Stimulated activated naive CD8-positive, alpha-beta T cell treated with anti-CD3 and anti-CD28 coated beads, Interleukin-15, amount 100 ng/mL, for 72 hours (primary cell): ENCODE measurements around the gene FAM20C.
A peak's percentile ranks its signal among the peaks of the same experiment; 100 is the strongest.
"Not testable (repeated sequence)": the region's sequence is repeated elsewhere in the genome, so short reads cannot be mapped to it uniquely, and the experiment has no call there.

Experiments
- ATAC-seq: fragments of 150-1000 bp; cut with Tn5 transposase; 2 replicates; pipeline ENCODE4 v1.10.0; 2021; ENCODE audit warnings: mild to moderate bottlenecking, moderate library complexity
- DNase-seq, 2 donors: peaks; one replicate each; pipeline ENCODE4 v3.0.0; 2021 to 2022
- H3K27ac Mint-ChIP-seq, 2 donors: one replicate each; pipeline ENCODE4 v1.8.0; 2022; ENCODE audit warnings: mild to moderate bottlenecking in 2 of 2, mixed read lengths in 2 of 2, moderate library complexity in 2 of 2
- H3K27me3 Mint-ChIP-seq: one replicate; pipeline ENCODE4 v1.8.0; 2022; ENCODE audit warnings: mixed read lengths
- H3K4me1 Mint-ChIP-seq: one replicate; pipeline ENCODE4 v1.8.0; 2022; ENCODE audit warnings: mild to moderate bottlenecking, mixed read lengths
- H3K4me3 Mint-ChIP-seq, 2 donors: one replicate each; pipeline ENCODE4 v1.8.0; 2022; ENCODE audit warnings: mild to moderate bottlenecking in 2 of 2, mixed read lengths in 2 of 2, moderate library complexity in 1 of 2
- H3K9me3 Mint-ChIP-seq, 2 donors: one replicate each; pipeline ENCODE4 v1.8.0; 2022; ENCODE audit warnings: mixed read lengths in 2 of 2

FAM20C gene

DNA sequence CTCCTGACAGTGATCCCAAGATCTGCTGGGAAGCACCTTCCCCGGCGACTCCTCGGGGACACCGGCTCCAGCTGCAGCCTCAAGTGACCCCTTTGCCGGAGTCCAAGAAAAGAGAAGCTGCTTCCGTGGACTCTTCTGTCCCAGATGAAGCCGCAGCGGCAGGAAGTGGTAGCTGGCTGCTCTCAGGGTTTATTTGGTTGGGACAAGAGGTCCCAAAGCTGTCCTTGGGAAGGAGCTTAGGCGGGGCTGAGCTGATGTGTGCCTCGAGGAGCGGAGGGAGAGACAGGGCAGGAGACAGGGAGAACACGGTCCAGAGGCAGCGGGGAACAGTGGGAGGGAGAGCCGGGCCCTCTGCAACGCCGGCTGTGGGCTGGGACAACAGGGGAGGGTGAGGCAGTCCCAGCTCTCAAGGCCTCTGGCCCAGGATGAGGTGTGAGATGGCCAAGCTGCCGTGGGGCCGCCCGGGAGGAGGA lies 13.1 kb upstream of the FAM20C start:
- H3K4me1 Mint-ChIP-seq: no peaks in the 10 kb centered on the region
- DNase-seq (no peak), ATAC-seq (no peak)
- no peak overlapping the region for H3K4me3 Mint-ChIP-seq
- H3K9me3 Mint-ChIP-seq: no peaks in the 10 kb centered on the region
- H3K27me3 Mint-ChIP-seq: no peaks in the 10 kb centered on the region
- H3K27ac Mint-ChIP-seq: no peak overlapping the region

DNA sequence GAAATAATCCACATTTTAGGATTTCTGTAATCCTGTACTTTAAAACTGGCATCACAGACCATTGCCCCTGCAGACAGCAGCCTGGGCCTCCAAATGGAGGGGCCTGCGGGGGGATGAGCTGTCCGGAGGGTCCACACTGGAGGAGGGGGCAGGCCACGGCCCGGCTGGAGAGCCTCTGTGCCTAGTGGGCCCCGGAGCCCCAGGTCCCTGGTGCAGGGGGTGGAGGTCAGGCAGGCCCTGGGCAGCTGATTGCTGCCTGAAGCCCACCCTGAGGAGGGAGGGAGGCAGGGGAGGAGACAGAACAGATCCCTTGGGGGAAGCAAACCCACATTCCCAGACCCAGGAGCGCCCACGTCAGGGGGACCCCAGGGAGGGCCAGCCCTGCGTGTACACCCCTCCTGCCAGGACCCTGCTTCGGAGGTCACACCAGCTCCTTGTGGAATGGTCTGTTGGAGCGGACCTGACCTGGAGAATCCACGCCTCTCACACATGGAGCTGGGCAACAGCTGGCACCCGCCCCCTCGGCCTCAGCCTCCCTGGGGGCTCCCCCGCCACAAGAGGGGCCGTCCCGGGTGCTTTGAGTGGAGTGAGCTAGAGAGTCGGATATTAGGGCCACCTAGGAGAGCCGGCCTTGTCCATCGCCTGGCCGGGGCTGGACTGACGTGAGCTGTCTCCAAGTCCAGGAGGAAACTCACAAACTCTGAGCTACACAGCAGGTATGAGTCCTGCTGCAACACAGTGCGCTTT lies 12.2 kb upstream of the FAM20C start:
- Mint-ChIP-seq H3K27me3 (no peaks in the 10 kb centered on the region), H3K4me3 (no peak overlapping the region), H3K27ac (no peak overlapping the region), H3K9me3 (no peaks in the 10 kb centered on the region), H3K4me1 (no peaks in the 10 kb centered on the region)
- ATAC-seq (no peak), DNase-seq (no peak)

DNA sequence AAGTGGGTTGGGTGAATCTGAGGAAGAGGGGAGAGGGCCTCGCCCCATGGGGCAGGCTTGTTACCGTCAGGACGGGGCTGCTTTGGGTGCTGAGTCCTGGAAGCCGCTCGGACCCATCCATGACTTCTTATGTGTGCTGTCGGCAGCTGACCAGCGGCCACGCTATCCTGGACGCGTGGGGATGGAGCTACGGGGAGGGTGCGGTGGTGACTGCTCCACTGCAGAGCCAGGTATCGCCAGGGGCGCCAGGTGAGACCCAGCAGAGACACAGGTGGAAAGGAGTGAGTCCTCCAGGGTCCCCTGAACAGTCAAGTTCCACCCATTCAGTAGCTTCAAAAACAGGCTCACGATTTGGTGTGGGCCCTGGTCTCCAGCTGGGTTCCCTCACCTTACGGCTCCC lies 10.6 kb upstream of the FAM20C start:
- no peak for DNase-seq
- no peaks in the 10 kb centered on the region for H3K4me1 Mint-ChIP-seq
- H3K9me3 Mint-ChIP-seq: no peaks in the 10 kb centered on the region
- H3K27ac Mint-ChIP-seq: no peak overlapping the region
- H3K27me3 Mint-ChIP-seq: no peaks in the 10 kb centered on the region
- ATAC-seq: no peak
- no peak overlapping the region for H3K4me3 Mint-ChIP-seq

DNA sequence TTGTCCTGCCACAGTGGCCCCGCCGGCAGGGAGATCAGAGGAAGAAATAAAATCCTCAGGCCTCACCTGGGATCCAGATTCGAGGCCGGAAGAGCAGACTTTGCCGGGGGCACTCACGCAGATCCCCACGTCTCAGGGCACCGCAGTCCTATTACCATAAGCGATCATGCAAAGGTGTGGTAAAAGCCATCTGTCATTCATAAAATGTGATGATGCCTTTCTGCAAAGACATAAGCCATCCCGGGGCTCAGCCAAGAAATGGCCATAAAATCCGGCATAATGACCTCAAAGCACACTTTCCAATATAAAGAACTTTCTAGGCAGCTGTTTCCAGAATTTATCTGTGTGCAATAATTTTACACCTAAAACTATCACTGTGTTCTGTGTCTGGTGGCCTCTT lies 9.9 kb upstream of the FAM20C start:
- not testable (repeated sequence) for H3K4me3 Mint-ChIP-seq, H3K4me1 Mint-ChIP-seq, DNase-seq, H3K27me3 Mint-ChIP-seq, H3K27ac Mint-ChIP-seq, ATAC-seq, H3K9me3 Mint-ChIP-seq

DNA sequence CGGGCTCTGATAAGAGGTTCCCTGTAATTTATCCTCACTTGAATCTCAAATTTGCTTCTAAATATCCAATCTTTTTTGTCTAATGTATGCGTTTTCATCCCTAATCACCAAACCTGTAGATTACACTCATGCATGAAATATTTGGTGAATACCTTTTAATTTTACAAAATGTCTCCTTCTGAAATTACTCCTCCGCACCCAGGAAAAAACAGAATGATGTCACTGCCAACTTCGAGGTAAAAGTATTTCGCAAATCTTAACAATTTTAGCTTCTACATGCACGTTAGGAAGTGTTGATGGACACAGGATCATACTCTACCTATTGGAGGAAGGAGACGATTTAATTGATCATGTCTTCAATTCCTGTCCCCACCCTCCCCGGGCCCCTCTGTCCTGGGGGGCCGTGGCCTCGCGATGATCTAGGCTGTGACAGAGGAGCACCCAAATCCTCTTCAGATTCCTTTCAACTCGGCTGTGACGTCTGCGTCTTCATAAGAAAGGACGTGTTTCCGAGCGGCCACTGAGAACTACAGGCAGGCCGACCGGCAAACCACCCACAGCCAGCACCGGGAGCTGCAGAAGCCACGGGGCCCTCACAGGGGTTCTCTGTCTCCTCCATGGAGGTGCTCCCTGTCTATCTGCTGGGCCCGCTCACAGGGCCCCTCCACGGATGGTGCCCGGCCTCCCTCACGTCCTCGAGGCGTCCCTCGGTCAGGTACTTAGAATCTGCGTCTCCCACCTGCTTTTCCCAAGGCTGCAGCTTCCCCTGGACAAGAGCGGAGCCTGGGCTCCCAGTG lies 8.7 kb upstream of the FAM20C start:
- H3K27ac Mint-ChIP-seq: peak overlapping the region in 1 of 2 donors; percentile 25
- DNase-seq: no peak
- no peak for ATAC-seq
- no peaks in the 10 kb centered on the region for H3K4me1 Mint-ChIP-seq
- no peaks in the 10 kb centered on the region for H3K9me3 Mint-ChIP-seq
- H3K27me3 Mint-ChIP-seq: no peaks in the 10 kb centered on the region
- H3K4me3 Mint-ChIP-seq: no peak overlapping the region

DNA sequence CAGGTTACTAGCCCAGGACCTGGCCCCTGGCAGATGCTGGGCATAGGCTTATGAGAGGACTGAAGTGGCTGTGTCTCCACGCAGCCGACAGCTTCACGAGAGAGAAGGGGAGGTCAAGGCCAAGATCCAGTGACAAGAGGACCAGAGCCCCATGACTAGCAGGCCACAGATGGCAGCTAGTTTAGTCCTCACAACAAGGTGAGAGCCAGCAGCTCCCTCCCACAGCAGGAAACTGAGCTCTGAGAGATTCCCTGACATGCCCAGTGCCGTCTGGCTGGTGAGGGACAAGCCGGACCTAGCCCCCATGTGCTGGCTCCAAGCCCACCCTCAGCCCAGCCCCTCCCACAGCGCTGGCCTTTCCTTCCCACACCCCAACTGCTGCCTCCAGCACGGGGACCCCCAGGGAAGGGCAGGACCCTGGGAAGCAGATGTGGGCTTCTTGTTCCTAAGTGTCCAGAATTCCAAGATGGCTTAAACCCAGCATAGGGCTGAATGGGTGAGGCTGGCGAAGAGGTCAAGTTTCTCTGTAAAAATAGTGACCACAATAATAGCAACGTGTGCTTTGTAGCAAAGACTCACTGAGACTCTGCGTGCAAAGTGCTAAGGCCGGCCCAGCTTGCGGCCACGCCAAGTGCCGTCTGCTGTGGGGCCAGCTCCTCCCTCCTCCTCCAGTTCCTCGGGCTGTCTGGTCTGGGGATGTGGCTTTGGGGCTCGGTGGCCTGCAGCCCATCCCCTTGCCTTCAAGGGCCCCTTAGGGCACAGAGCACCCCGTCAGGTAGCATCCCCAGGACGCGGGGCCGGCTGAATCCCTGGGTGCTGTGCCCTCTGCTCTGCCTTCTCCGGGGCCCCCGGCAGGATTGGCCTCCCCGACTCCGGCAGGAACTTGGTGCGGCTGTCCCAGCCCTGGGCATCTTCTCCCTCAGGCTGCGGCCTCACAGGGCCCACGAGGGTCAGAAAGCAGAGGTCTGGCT lies 7.8 kb upstream of the FAM20C start:
- DNase-seq (no peak), ATAC-seq (no peak)
- H3K9me3 Mint-ChIP-seq: no peaks in the 10 kb centered on the region
- H3K27me3 Mint-ChIP-seq: no peaks in the 10 kb centered on the region
- peak overlapping the region in 1 of 2 donors; percentile 25 for H3K27ac Mint-ChIP-seq
- H3K4me1 Mint-ChIP-seq: no peaks in the 10 kb centered on the region
- no peak overlapping the region for H3K4me3 Mint-ChIP-seq

DNA sequence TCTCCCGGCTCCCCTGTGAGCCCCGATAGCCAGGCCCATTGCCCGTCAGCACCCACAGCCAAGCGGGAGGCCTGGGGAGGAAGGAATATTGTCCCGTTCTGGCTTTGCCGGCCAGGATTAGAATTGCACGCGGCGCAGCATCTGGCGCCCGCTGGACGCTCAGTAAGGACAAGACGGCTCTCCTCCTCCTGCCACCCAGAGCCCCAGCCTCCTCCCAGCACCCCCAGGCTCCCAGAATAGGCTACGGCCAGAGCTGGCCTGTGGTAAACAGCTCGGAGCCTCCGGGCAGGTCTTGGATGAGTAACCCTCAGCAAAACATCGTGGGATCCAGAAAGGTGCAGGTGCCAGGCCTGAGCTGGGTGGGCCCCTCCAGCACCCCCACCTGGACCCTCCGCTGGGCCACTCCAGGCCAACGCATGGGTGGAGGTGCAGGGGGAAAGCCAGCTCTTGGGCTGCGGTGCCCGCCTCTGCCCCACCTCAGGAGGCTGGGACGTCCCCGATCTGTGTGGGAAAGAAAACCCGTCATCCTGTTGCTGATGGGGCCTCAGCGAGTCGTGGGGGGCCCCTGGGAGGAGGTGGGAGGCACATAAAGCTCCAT lies 5.8 kb upstream of the FAM20C start:
- DNase-seq (no peak), ATAC-seq (no peak)
- no peak overlapping the region for H3K4me3 Mint-ChIP-seq
- H3K27ac Mint-ChIP-seq: no peak overlapping the region
- H3K27me3 Mint-ChIP-seq: peaks cover 9% of the 10 kb centered on the region
- H3K4me1 Mint-ChIP-seq: no peaks in the 10 kb centered on the region
- no peaks in the 10 kb centered on the region for H3K9me3 Mint-ChIP-seq

DNA sequence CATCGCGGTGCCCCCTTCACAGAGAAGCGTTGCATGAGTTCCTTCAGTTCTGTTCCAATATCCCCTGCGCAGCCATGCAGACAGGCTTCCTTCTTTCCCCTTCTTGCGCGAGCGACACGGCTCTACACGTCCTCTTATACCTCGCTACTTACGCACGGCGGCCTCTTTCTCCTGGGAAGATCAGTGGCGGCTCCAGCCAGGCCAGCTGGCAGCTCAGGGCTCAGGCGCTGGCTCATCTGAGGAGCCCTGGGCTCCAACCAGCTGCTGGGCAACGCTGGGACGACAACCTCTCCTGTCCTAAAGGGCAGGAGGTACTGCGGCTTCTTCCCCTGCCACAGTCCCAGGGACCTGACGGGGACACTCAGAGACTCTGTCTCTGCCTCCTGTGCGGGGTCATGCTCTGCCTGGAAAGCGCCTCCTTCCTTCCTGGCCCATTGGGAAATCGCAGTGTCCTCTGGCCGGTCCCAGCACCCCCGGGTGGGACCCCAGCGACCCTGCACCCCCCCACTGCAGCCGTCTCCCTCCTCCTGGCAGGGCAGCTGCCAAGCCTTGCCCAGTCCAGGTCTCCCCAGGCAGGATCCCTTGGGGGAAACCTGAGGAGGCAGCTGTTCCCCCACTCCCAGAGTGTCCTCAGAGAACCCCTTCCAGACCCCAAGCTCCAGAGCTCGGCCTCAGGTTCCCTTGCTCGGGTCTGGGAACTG lies 5.0 kb upstream of the FAM20C start:
- ATAC-seq: no peak
- DNase-seq: no peak
- no peak overlapping the region for H3K4me3 Mint-ChIP-seq
- no peaks in the 10 kb centered on the region for H3K4me1 Mint-ChIP-seq
- peaks cover 9% of the 10 kb centered on the region for H3K27me3 Mint-ChIP-seq
- no peak overlapping the region for H3K27ac Mint-ChIP-seq
- H3K9me3 Mint-ChIP-seq: no peaks in the 10 kb centered on the region

DNA sequence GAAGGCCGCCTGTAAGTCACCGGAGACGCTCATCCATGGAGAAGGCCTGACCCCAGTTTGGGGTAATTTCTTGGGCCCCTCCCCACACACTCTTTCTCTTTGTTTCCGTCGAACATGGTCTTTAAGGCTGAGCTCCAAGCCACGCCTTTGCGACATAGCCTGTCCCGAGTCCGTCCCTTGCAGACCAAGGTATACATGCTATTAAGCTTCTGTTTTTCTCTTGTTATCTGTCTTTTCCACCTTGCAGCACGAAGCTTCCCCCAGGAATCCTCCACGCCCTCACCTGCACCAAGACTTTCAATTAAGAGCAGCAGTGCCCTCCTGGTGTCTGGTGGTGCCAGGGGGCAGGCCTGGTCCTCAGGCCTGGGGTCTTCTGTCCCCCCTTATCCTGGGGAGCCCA lies 4.2 kb upstream of the FAM20C start:
- H3K4me1 Mint-ChIP-seq: no peaks in the 10 kb centered on the region
- no peak overlapping the region for H3K4me3 Mint-ChIP-seq
- no peak overlapping the region for H3K27ac Mint-ChIP-seq
- peaks cover 9% of the 10 kb centered on the region for H3K27me3 Mint-ChIP-seq
- ATAC-seq (no peak), DNase-seq (no peak)
- H3K9me3 Mint-ChIP-seq: no peaks in the 10 kb centered on the region

DNA sequence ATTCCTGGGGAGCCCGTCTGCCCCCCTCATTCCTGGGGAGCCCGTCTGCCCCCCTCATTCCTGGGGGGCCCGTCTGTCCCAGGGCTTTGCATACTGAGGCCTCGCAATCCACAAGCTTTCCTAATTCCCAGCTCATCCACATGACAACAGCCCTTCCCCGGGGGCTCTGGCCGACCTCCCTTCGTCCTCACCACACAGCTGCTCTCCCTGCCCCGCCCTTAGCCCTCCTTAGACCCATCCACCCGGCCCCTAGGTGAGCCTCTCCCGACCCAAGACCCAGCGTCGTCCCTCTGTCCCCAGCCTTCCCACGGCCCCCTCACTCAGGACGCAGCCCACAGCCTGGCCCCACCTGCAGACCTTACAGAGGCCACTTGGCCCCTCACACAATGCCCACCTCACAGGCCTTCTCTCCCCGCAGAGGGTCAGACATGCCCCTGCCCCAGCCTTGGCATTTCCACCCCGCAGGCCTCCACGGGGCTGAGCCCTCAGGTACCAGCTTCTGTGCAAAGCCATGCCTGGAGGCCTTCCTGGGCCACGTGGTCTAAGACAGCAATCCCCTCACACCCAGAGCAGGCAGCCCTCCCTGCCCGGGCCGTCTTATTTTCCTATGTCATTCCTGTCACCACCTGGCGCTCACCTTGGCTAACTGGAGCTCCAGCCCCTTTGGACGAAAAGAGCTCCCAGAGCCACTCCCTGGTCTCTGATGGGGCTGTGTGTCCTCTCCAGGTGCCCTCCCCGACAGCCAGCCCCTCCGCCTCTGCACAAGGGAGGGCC lies 3.5 kb upstream of the FAM20C start:
- peaks cover 4% of the 10 kb centered on the region for H3K4me1 Mint-ChIP-seq
- no peak overlapping the region for H3K27ac Mint-ChIP-seq
- no peaks in the 10 kb centered on the region for H3K9me3 Mint-ChIP-seq
- H3K27me3 Mint-ChIP-seq: peaks cover 16% of the 10 kb centered on the region
- DNase-seq (no peak), ATAC-seq (no peak)
- no peak overlapping the region for H3K4me3 Mint-ChIP-seq

DNA sequence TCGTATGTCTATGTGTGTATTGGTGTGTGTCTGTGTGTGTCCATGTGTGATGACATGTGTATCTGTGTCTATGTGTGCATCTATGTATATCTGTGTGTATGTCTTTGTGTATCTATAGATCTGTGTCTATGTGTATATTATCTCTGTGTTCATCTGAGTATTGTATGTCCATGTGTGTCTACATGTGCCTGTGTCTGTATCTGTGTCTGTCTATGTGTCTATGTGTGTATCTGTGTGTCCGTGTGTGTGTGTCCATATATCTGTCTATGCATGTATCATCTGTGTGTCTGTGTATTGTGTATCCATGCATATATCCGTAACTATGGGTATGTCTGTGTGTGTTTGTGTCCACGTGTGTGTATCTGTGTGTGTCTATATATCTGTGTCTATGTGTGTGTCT lies 2.7 kb upstream of the FAM20C start:
- ATAC-seq (no peak), DNase-seq (no peak)
- H3K9me3 Mint-ChIP-seq: no peaks in the 10 kb centered on the region
- peaks cover 5% of the 10 kb centered on the region for H3K4me1 Mint-ChIP-seq
- H3K27ac Mint-ChIP-seq: no peak overlapping the region
- H3K4me3 Mint-ChIP-seq: no peak overlapping the region
- H3K27me3 Mint-ChIP-seq: peaks cover 24% of the 10 kb centered on the region

DNA sequence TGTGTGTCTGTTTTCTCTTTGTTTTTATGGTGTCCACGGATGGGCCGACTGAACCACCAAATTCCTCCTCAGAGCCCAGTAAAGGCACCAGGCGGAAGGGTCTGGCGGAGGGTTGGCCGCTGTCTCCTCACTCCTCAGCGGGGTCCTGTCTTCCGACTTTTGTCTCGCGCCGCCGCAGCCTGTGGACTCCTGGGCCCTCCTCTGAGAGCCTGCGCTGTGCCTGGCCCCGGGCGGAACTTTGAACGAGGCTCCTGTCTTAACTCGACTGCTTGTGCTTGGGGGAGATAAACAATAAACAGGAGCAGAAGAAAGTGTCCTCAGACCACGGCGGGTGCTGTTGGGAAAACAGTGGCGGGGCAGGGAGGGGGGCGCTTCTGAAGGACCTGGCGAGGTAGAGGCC lies 2.2 kb upstream of the FAM20C start:
- no peak for ATAC-seq
- H3K4me1 Mint-ChIP-seq: peaks cover 5% of the 10 kb centered on the region
- H3K9me3 Mint-ChIP-seq: no peaks in the 10 kb centered on the region
- no peak overlapping the region for H3K27ac Mint-ChIP-seq
- no peak for DNase-seq
- H3K27me3 Mint-ChIP-seq: peaks cover 28% of the 10 kb centered on the region
- H3K4me3 Mint-ChIP-seq: no peak overlapping the region

DNA sequence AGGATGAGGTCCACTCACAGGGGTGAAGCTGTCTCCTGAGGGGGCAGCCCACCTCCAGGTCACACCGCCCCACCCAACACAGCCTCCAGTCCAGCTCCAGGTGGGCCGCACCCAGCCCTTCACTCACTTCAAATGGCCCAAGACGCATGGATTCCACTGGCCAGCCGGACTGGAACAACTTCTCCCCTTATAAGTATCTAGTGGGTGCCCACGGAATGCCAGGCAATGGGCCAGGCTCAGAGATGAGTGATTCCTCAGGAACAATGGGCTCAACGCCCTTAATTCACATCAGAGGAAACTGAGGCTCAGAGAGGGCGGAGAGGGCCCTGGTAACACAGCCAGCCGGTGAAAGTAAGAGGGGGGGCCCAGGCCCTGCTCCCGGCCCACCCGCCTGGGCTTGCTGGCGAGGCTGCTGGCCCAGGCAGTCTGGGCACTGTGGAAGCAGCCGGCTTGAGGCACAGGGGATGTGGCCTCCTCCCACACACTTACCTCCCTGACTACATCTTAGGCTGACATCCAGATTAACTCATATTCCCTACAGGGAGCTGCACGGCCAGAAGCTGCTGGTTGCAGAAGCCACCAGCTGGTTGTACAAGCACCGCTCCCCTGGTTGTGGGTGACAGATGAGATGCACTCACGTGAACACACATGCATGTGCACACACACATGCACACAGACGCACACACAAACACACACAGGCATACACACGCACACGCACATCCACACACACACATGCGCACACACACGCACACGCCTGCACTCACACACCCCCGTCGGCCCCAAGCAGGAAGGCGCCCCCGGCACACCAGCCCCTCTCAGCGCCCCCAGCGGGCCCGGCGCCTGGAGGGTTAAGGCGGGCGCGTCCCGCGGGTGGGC lies 1.0 kb upstream of the FAM20C start:
- peaks cover 5% of the 10 kb centered on the region for H3K4me1 Mint-ChIP-seq
- peak overlapping the region; percentile 56 to 67 for H3K4me3 Mint-ChIP-seq
- no peak overlapping the region for H3K27ac Mint-ChIP-seq
- peaks cover 40% of the 10 kb centered on the region for H3K27me3 Mint-ChIP-seq
- no peaks in the 10 kb centered on the region for H3K9me3 Mint-ChIP-seq
- DNase-seq (no peak), ATAC-seq (peak; percentile 25)
